ENCODE measurements around the gene PLA2G2C. TPM values are rescaled to one million over a fixed set of nuclear protein-coding genes. Genes with fewer than 3 reads are reported as not detected.

Gene PLA2G2C
- total and polyA plus RNA-seq, 2 experiments from 2014 or later = not detected

DNA sequence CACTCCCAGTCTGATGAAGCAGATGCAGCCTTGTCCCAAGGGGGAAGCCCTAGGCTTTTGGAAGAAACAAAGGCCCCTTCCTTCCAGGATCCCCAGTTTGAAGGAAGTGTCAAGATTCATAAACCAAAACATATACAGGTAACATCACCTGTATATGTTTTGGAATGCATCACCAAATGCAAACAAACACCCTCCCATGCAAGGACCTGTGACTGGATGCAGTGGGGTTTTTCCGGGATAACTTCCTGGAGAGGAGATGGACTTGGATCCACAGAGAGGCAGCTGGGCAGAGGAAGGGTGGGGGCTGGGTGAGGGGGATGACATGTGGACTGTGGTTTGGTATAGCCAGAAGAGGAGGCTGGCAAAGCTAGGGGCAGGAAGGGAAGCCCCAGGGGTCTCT, 48.7 kb downstream of the PLA2G2C start:
- no peak for ATAC-seq
- no peak overlapping the region for H3K27ac Mint-ChIP-seq

DNA sequence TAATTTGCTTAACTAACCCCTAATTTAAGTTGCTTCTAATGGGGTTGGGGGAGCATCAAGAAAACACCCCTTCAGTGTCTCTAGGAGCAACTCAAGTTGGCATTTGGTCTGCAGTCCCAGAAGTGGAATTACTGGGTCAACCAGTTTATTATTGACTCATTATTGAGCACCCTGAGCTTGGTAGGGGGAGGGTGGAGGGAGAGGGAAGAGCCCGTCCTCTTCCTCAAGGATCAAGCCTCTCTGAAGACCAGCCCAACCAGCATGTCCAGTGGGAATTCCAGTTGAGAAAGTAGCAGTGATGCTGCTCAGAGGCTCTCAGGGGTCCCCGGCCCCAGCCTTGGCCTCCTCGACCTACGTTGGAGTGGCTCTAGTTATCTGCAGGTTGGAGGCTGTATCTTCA, 49.3 kb downstream of the PLA2G2C start:
- Histone ChIP-seq H3K4me2 (no peak overlapping the region), H3F3A (replicated peaks; ENCODE audit: low read depth) (no peaks in the 10 kb centered on the region), H2AFZ (no peak overlapping the region), H3K27ac (ENCODE audit: low read depth) (no peak overlapping the region), H3K4me1 (ENCODE audit: insufficient read depth) (no peaks in the 10 kb centered on the region), H3K4me3 (no peak overlapping the region), H3K36me3 (ENCODE audit: insufficient read depth) (no peaks in the 10 kb centered on the region), H3K27me3 (ENCODE audit: insufficient read depth) (no peaks in the 10 kb centered on the region), H3K9me2 (ENCODE audit: insufficient read depth) (no peaks in the 10 kb centered on the region), H3K79me2 (replicated peaks; ENCODE audit: insufficient read depth) (no peaks in the 10 kb centered on the region), H4K20me1 (replicated peaks; ENCODE audit: insufficient read depth) (no peaks in the 10 kb centered on the region)
- TF ChIP-seq JUNB (IDR thresholded peaks at IDR 0.05; ENCODE audit: unreplicated experiment) (no peak), CREB1 (CRISPR knock-in tag; IDR thresholded peaks at IDR 0.05; ENCODE audit: low read depth) (no peak)
- TF ChIP-seq, protein P1, sequence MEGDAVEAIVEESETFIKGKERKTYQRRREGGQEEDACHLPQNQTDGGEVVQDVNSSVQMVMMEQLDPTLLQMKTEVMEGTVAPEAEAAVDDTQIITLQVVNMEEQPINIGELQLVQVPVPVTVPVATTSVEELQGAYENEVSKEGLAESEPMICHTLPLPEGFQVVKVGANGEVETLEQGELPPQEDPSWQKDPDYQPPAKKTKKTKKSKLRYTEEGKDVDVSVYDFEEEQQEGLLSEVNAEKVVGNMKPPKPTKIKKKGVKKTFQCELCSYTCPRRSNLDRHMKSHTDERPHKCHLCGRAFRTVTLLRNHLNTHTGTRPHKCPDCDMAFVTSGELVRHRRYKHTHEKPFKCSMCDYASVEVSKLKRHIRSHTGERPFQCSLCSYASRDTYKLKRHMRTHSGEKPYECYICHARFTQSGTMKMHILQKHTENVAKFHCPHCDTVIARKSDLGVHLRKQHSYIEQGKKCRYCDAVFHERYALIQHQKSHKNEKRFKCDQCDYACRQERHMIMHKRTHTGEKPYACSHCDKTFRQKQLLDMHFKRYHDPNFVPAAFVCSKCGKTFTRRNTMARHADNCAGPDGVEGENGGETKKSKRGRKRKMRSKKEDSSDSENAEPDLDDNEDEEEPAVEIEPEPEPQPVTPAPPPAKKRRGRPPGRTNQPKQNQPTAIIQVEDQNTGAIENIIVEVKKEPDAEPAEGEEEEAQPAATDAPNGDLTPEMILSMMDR (conservative IDR thresholded peaks at IDR 0.05; ENCODE audit: low read depth in 2 of 2) = no peak
- Mint-ChIP-seq H3K36me3 (ENCODE audit: low read depth) (peaks cover 4% of the 10 kb centered on the region; the same call in 1 of the 3 replicates), H3K4me1 (no peaks in the 10 kb centered on the region), H3K27me3 (ENCODE audit: insufficient read depth, low read depth, poor library complexity) (peaks cover 3% of the 10 kb centered on the region), H3K4me3 (no peak overlapping the region), H3K27ac (no peak overlapping the region), H3K9me3 (peaks cover 7% of the 10 kb centered on the region; the same call in 2 of the 3 replicates)
- DNase-seq (ENCODE audit: low spot score) (no peak), ATAC-seq (no peak)

More for the DNA sequence above, 48.7 kb downstream of the PLA2G2C start:
- Histone ChIP-seq H3K27ac (ENCODE audit: low read depth) (no peak overlapping the region), H3K4me2 (no peak overlapping the region), H3K4me3 (no peak overlapping the region), H2AFZ (no peak overlapping the region), H3K9me2 (ENCODE audit: insufficient read depth) (no peaks in the 10 kb centered on the region), H3K27me3 (ENCODE audit: insufficient read depth) (no peaks in the 10 kb centered on the region), H4K20me1 (replicated peaks; ENCODE audit: insufficient read depth) (no peaks in the 10 kb centered on the region), H3K36me3 (ENCODE audit: insufficient read depth) (no peaks in the 10 kb centered on the region), H3F3A (replicated peaks; ENCODE audit: low read depth) (no peaks in the 10 kb centered on the region), H3K4me1 (ENCODE audit: insufficient read depth) (no peaks in the 10 kb centered on the region), H3K79me2 (replicated peaks; ENCODE audit: insufficient read depth) (no peaks in the 10 kb centered on the region)
- TF ChIP-seq, protein P2, sequence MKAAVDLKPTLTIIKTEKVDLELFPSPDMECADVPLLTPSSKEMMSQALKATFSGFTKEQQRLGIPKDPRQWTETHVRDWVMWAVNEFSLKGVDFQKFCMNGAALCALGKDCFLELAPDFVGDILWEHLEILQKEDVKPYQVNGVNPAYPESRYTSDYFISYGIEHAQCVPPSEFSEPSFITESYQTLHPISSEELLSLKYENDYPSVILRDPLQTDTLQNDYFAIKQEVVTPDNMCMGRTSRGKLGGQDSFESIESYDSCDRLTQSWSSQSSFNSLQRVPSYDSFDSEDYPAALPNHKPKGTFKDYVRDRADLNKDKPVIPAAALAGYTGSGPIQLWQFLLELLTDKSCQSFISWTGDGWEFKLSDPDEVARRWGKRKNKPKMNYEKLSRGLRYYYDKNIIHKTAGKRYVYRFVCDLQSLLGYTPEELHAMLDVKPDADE (IDR thresholded peaks at IDR 0.05) = no peak
- no peak for TF ChIP-seq JUNB (IDR thresholded peaks at IDR 0.05; ENCODE audit: unreplicated experiment)
- no peak for TF ChIP-seq ZNF114 (CRISPR knock-in tag; IDR thresholded peaks at IDR 0.05)
- Mint-ChIP-seq H3K9me3 (peaks cover 7% of the 10 kb centered on the region; the same call in 2 of the 3 replicates), H3K4me1 (no peaks in the 10 kb centered on the region), H3K4me3 (no peak overlapping the region), H3K27me3 (ENCODE audit: insufficient read depth, low read depth, poor library complexity) (peaks cover 3% of the 10 kb centered on the region), H3K36me3 (ENCODE audit: low read depth) (peaks cover 4% of the 10 kb centered on the region; the same call in 1 of the 3 replicates)
- DNase-seq (ENCODE audit: low spot score) = no peak

DNA sequence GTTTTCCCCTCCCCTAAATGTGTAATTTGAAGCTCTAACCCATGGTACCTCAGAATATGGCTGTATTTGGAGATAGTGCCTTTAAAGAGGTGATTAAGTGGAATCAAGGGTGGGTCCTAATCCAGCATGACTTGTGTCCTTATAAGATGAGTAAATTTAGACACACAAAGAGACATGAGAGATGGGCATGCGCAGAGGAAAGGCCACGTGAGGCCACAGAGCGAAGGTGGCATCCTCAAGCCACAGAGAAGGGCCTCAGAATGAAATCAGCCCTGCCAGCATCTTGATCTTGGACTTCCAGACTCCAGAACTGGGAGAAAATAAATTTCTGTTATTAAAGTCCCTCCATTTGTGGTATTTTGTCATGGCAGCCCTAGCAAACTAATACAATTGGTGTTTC, 50.1 kb downstream of the PLA2G2C start:
- H3K4me3 ChIP-seq = no peak overlapping the region
- TF ChIP-seq, protein P3, sequence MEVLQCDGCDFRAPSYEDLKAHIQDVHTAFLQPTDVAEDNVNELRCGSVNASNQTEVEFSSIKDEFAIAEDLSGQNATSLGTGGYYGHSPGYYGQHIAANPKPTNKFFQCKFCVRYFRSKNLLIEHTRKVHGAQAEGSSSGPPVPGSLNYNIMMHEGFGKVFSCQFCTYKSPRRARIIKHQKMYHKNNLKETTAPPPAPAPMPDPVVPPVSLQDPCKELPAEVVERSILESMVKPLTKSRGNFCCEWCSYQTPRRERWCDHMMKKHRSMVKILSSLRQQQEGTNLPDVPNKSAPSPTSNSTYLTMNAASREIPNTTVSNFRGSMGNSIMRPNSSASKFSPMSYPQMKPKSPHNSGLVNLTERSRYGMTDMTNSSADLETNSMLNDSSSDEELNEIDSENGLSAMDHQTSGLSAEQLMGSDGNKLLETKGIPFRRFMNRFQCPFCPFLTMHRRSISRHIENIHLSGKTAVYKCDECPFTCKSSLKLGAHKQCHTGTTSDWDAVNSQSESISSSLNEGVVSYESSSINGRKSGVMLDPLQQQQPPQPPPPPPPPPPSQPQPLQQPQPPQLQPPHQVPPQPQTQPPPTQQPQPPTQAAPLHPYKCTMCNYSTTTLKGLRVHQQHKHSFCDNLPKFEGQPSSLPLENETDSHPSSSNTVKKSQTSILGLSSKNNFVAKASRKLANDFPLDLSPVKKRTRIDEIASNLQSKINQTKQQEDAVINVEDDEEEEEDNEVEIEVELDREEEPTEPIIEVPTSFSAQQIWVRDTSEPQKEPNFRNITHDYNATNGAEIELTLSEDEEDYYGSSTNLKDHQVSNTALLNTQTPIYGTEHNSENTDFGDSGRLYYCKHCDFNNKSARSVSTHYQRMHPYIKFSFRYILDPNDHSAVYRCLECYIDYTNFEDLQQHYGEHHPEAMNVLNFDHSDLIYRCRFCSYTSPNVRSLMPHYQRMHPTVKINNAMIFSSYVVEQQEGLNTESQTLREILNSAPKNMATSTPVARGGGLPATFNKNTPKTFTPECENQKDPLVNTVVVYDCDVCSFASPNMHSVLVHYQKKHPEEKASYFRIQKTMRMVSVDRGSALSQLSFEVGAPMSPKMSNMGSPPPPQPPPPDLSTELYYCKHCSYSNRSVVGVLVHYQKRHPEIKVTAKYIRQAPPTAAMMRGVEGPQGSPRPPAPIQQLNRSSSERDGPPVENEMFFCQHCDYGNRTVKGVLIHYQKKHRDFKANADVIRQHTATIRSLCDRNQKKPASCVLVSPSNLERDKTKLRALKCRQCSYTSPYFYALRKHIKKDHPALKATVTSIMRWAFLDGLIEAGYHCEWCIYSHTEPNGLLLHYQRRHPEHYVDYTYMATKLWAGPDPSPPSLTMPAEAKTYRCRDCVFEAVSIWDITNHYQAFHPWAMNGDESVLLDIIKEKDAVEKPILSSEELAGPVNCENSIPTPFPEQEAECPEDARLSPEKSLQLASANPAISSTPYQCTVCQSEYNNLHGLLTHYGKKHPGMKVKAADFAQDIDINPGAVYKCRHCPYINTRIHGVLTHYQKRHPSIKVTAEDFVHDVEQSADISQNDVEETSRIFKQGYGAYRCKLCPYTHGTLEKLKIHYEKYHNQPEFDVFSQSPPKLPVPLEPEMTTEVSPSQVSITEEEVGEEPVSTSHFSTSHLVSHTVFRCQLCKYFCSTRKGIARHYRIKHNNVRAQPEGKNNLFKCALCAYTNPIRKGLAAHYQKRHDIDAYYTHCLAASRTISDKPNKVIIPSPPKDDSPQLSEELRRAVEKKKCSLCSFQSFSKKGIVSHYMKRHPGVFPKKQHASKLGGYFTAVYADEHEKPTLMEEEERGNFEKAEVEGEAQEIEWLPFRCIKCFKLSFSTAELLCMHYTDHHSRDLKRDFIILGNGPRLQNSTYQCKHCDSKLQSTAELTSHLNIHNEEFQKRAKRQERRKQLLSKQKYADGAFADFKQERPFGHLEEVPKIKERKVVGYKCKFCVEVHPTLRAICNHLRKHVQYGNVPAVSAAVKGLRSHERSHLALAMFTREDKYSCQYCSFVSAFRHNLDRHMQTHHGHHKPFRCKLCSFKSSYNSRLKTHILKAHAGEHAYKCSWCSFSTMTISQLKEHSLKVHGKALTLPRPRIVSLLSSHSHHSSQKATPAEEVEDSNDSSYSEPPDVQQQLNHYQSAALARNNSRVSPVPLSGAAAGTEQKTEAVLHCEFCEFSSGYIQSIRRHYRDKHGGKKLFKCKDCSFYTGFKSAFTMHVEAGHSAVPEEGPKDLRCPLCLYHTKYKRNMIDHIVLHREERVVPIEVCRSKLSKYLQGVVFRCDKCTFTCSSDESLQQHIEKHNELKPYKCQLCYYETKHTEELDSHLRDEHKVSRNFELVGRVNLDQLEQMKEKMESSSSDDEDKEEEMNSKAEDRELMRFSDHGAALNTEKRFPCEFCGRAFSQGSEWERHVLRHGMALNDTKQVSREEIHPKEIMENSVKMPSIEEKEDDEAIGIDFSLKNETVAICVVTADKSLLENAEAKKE (CRISPR knock-in tag; IDR thresholded peaks at IDR 0.05) = no peak
- no peak for TF ChIP-seq EZH2 (IDR thresholded peaks at IDR 0.05; ENCODE audit: low read depth, unreplicated experiment)

More for the DNA sequence above, 50.1 kb downstream of the PLA2G2C start:
- ATAC-seq = no peak
- Histone ChIP-seq H3F3A (replicated peaks; ENCODE audit: low read depth) (no peaks in the 10 kb centered on the region), H3K27ac (ENCODE audit: low read depth) (no peak overlapping the region), H3K9me2 (ENCODE audit: insufficient read depth) (no peaks in the 10 kb centered on the region), H3K79me2 (replicated peaks; ENCODE audit: insufficient read depth) (no peaks in the 10 kb centered on the region), H2AFZ (no peak overlapping the region), H3K36me3 (ENCODE audit: insufficient read depth) (no peaks in the 10 kb centered on the region), H3K4me2 (no peak overlapping the region), H4K20me1 (replicated peaks; ENCODE audit: insufficient read depth) (no peaks in the 10 kb centered on the region), H3K27me3 (ENCODE audit: insufficient read depth) (no peaks in the 10 kb centered on the region), H3K4me1 (ENCODE audit: insufficient read depth) (no peaks in the 10 kb centered on the region)
- Mint-ChIP-seq H3K27ac (no peak overlapping the region), H3K4me1 (no peaks in the 10 kb centered on the region), H3K27me3 (ENCODE audit: insufficient read depth, low read depth, poor library complexity) (no peaks in the 10 kb centered on the region), H3K9me3 (peaks cover 12% of the 10 kb centered on the region), H3K36me3 (ENCODE audit: low read depth) (peaks cover 4% of the 10 kb centered on the region; the same call in 1 of the 3 replicates), H3K4me3 (no peak overlapping the region)
- DNase-seq (ENCODE audit: low spot score) = no peak
